Small intestine (tissue), 7 donors: ENCODE measurements around the gene PDLIM1. TPM values are rescaled to one million over a fixed set of nuclear protein-coding genes. Genes with fewer than 3 reads are reported as not detected.

Experiments
- DNase-seq, 2 donors: peaks; one replicate each; pipeline versions ENCODE4 v3.0.0 to v3.0.0-alpha.2; 2013
- FAIRE-seq: peaks from 2 replicates; lab custom pipeline; 2012; peaks lifted over from hg19 to GRCh38; lab: Jason Lieb, UNC
- H3K27ac ChIP-seq, 3 donors: one replicate each; pipeline ENCODE4 v1.5.1; 2013; ENCODE audit warnings: low read length in 2 of 3, mild to moderate bottlenecking in 2 of 3, control low read depth in 1 of 3, inconsistent platforms in 1 of 3, low read depth in 1 of 3, moderate library complexity in 1 of 3
- H3K27me3 ChIP-seq, 3 donors: one replicate each; pipeline ENCODE4 v1.6.1; 2013; ENCODE audit warnings: low read length in 3 of 3, inconsistent platforms in 1 of 3; ENCODE audit not compliant: control insufficient read depth in 3 of 3, insufficient read depth in 3 of 3
- H3K36me3 ChIP-seq, 3 donors: one replicate each; pipeline ENCODE4 v1.6.1; 2013; ENCODE audit warnings: low read length in 3 of 3, inconsistent platforms in 1 of 3, low read depth in 1 of 3, mild to moderate bottlenecking in 1 of 3, moderate library complexity in 1 of 3; ENCODE audit not compliant: control insufficient read depth in 3 of 3, insufficient read depth in 2 of 3
- H3K4me1 ChIP-seq, 3 donors: one replicate each; pipeline ENCODE4 v1.6.1; 2013; ENCODE audit warnings: low read length in 2 of 3, inconsistent platforms in 1 of 3, low read depth in 1 of 3, mild to moderate bottlenecking in 1 of 3, moderate library complexity in 1 of 3; ENCODE audit not compliant: control insufficient read depth in 3 of 3, insufficient read depth in 2 of 3
- H3K4me3 ChIP-seq, 3 donors: one replicate each; pipeline ENCODE4 v1.5.1; 2013; ENCODE audit warnings: low read length in 3 of 3, control low read depth in 1 of 3, inconsistent platforms in 1 of 3, low read depth in 1 of 3, mild to moderate bottlenecking in 1 of 3, moderate library complexity in 1 of 3
- H3K9me3 ChIP-seq, 2 donors: one replicate each; pipeline ENCODE4 v1.6.1; 2013; ENCODE audit warnings: low read depth in 1 of 2, low read length in 1 of 2; ENCODE audit not compliant: control insufficient read depth in 2 of 2, insufficient read depth in 1 of 2
- WGBS, 3 donors: extraction: QIAGEN DNeasy Blood & Tissue Kit; methylation state at CpG; one replicate each; pipeline ENCODE4 v1.1.7; 2013; 5-methylcytosine and 5-hydroxymethylcytosine counted together
- polyA plus RNA-seq, 4 donors: library from polyadenylated mRNA; stranded (reverse) in 3 of 4; unstranded in 1 of 4; fragments of 200-250 nt in 3 of 4; fragments of 120-200 nt in 1 of 4; gene quantifications; one replicate each; pipeline versions ENCODE4 v1.2.1 to v1.2.3, GENCODE V29; 2013
- donor health status: healthy with polysubstance abuse.
- donor health status: control.
- donor health status: control.
- donor health status: Bipolar disorder and iron deficiency.
- donor health status: healthy.

Gene PDLIM1
- polyA plus RNA-seq, 4 donors, result 206 to 572 (median 429) TPM

DNA sequence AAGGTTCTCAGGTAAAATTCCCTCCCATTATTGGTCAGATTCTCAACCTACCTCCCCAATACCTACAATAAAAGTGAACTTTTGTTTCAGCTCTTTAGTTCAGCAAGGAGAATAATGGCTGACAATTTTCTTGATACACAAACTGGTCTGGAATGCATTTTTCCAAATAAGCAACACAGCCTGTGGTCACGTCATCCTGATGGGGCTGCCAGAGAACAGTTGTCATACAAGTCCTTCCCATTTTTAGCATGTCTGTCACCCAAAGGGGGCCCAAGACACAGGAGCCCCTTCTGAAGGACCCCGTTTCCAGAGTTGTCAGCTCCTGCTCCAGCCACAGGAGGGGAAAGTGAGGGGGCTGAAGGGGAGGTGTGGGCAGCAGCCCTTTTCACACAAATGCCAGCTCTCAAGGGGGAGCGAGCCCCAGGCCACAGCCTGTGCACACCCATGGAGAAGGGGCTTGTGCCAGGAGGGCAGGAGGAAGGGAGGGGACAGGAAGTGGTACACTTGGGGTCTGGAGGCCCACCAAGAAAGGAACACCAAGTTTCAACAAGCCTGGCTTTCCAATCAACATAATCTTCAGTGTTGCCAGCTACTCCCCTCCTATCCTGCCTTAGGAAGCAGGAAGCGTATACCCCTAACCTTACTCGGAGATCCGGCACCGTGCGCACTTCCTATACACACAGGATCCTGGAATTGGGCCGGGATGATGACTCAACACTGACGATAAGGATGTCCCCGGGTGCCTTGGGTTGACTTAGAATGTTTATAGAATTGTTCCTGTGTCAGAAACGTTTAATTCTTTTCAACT lies 43.4 kb upstream of the PDLIM1 start:
- H3K4me3 ChIP-seq, result no peak overlapping the region
- H3K27ac ChIP-seq, result peak overlapping the region in 2 of 3 donors; percentile 58 to 94
- FAIRE-seq, result no peak
- WGBS, 3 donors, result 60 to 74% (median 70%) methylated on average over 12 of the region's 12 CpGs
- H3K27me3 ChIP-seq, result no peaks in the 10 kb centered on the region
- peak; percentile 15 to 42 for DNase-seq
- no peaks in the 10 kb centered on the region for H3K9me3 ChIP-seq
- peaks cover 0 to 40% (median 0%) of the 10 kb centered on the region in 3 donors for H3K36me3 ChIP-seq
- peaks cover 0 to 8% (median 0%) of the 10 kb centered on the region in 3 donors for H3K4me1 ChIP-seq

DNA sequence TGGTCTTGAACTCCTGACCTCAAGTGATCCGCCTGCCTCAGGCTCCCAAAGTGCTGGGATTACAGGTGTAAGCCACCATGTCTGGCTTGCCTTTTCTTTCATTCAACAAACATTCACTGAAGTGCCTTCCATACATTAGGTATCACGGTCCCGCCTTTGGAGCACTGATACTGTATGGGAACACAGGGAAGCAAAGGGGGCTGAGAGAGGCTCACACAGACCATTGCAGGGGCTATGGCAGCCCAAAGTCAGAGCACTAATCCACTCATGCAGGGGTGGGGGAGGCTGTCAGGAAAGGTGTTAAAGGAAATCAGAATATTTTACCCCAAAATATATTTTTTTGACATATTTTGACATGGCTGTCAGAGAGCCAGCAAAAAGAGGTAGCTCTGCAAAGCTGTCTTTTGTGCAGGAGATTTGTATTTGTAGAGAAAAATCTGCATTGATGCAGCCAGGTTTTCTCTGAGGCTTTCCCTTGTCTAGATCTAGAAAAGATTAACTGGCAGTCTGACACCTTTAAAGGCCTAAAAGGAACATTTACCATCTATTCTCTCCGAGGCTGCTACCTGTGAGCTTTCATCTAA lies 42.0 kb upstream of the PDLIM1 start:
- H3K4me1 ChIP-seq, result peaks cover 0 to 8% (median 0%) of the 10 kb centered on the region in 3 donors

DNA sequence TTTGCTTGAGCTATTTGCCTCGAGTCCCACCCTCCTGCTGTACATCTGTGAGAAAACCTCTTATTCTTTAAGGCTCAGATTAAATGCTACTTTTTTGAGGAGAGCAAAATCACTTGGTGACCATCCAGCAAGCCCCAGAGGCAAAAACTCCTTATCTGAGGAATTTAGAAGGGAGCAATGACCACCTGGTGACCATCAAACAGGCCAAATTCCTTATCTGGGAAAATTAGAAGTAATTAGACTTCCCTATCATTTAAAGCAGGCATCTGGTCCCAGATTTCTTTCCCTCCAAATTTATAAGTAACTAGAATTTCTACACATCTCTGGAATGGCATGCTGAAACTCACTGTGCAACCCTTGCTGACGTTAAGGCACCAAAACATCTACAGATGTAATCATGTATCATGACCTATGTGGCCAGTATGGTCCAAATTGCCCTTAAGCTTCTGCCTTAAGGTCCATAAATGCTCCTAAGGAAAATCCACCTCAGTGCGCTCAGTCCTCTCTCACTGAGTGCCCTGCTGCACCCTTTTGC lies 40.9 kb upstream of the PDLIM1 start:
- Histone ChIP-seq H3K27ac (peak overlapping the region in 1 of 3 donors; percentile 24), H3K4me1 (peaks cover 0 to 10% (median 0%) of the 10 kb centered on the region in 3 donors), H3K36me3 (peaks cover 0 to 30% (median 0%) of the 10 kb centered on the region in 3 donors), H3K9me3 (no peaks in the 10 kb centered on the region), H3K4me3 (no peak overlapping the region), H3K27me3 (no peaks in the 10 kb centered on the region)
- WGBS, 3 donors, result 85 to 92% (median 85%) methylated on average over 3 of the region's 3 CpGs
- FAIRE-seq (no peak), DNase-seq (no peak)

More for the DNA sequence above, 42.0 kb upstream of the PDLIM1 start:
- no peak for FAIRE-seq
- DNase-seq, result no peak
- Histone ChIP-seq H3K9me3 (no peaks in the 10 kb centered on the region), H3K27ac (no peak overlapping the region), H3K27me3 (no peaks in the 10 kb centered on the region), H3K4me3 (no peak overlapping the region), H3K36me3 (peaks cover 0 to 35% (median 0%) of the 10 kb centered on the region in 3 donors)
- WGBS, 3 donors, result 93 to 95% (median 93%) methylated on average over 4 of the region's 4 CpGs

DNA sequence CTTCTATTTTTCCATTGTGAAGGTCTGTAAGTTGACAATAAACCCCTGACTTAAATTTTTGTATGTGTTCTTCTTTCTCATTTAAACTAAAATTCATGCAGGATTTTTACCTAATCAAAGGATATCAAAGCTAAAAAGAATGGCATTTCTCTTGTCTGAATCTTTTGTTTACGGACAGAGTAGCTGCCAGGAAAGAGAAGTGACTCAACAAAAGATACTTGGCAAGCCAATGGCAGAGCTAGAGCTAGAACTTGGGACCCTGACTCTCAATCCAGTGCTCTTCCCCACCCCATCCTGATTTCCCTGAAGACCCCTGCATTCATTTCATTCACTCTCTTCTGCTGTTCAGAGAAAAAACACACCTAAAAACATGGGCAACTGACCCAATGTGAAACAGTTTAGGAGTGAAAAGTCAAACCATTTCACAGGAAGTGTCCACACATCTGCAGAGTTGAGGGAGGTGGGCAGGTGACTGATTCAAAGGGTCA lies 40.2 kb upstream of the PDLIM1 start:
- Histone ChIP-seq H3K4me3 (no peak overlapping the region), H3K36me3 (peaks cover 0 to 24% (median 0%) of the 10 kb centered on the region in 3 donors), H3K27me3 (no peaks in the 10 kb centered on the region), H3K27ac (peak overlapping the region in 1 of 3 donors; percentile 24), H3K9me3 (no peaks in the 10 kb centered on the region), H3K4me1 (peaks cover 2 to 10% (median 2%) of the 10 kb centered on the region in 3 donors)
- no peak for FAIRE-seq
- no peak for DNase-seq
- WGBS, 3 donors, result 91 to 100% (median 96%) methylated on average over 1 of the region's 1 CpG

GRCh38 chr10:95329296-95329695 lies 38.5 kb upstream of the PDLIM1 start:
- DNase-seq (no peak), FAIRE-seq (no peak)
- H3K4me3 ChIP-seq, result no peak overlapping the region
- peaks cover 0 to 17% (median 0%) of the 10 kb centered on the region in 3 donors for H3K36me3 ChIP-seq
- WGBS, 3 donors, result 87 to 93% (median 92%) methylated on average over 9 of the region's 9 CpGs
- H3K4me1 ChIP-seq, result peaks cover 2 to 6% (median 4%) of the 10 kb centered on the region in 3 donors
- no peaks in the 10 kb centered on the region for H3K27me3 ChIP-seq
- peak overlapping the region in 1 of 3 donors; percentile 11 for H3K27ac ChIP-seq
- H3K9me3 ChIP-seq, result no peaks in the 10 kb centered on the region

DNA sequence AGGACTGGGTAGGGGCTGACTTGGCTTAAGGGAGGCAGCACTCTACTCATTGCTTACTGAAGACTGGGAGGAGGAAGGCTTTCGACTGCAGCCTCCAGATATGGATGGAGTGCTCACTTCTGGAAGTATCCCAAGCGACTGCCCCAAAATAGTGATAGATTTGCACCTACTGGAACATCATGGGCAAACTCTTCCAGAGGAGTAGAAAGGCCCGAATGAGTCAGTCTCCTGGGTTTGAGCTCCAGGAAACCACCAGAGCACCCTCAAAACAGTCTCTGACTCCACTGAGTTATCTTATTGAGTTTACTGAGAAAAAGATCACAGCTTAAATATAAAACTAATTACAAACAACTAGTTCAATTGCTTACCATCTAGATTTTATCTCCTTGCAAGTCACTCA lies 37.2 kb upstream of the PDLIM1 start:
- H3K27ac ChIP-seq, result peak overlapping the region in 2 of 3 donors; percentile 30 to 69
- H3K27me3 ChIP-seq, result no peaks in the 10 kb centered on the region
- WGBS, 3 donors, result 82 to 84% (median 84%) methylated on average over 3 of the region's 3 CpGs
- peaks cover 2 to 6% (median 3%) of the 10 kb centered on the region in 3 donors for H3K4me1 ChIP-seq
- FAIRE-seq (no peak), DNase-seq (no peak)
- no peaks in the 10 kb centered on the region for H3K9me3 ChIP-seq
- no peak overlapping the region for H3K4me3 ChIP-seq
- H3K36me3 ChIP-seq, result peaks cover 0 to 14% (median 0%) of the 10 kb centered on the region in 3 donors

GRCh38 chr10:95327367-95327766 lies 36.6 kb upstream of the PDLIM1 start:
- Histone ChIP-seq H3K9me3 (no peaks in the 10 kb centered on the region), H3K4me1 (peaks cover 2 to 6% (median 3%) of the 10 kb centered on the region in 3 donors), H3K36me3 (peaks cover 0 to 17% (median 0%) of the 10 kb centered on the region in 3 donors), H3K27ac (peak overlapping the region in 2 of 3 donors; percentile 30 to 69), H3K4me3 (no peak overlapping the region), H3K27me3 (no peaks in the 10 kb centered on the region)
- peak; percentile 43 to 77 for DNase-seq
- FAIRE-seq, result no peak
- 18 to 43% (median 32%) methylated on average over 5 of the region's 5 CpGs for WGBS, 3 donors

DNA sequence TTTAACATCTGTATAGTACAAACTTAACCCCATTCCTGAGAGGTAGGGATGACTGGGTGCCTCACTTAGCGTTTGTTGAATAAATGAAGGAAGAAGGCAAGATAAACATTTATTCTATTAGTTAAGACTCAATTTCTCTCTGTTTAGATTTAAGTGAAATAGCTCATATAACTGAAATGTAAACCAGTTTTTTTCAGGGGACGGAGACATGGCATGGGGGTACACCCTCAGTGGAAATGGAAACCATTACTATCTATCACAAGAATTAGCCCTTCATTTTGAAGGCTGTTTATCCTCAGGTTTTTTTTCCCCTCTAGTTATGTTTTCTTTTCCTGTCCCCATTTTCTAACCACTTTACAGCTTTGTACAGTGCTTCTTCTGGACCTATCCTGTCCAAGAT lies 35.6 kb upstream of the PDLIM1 start:
- FAIRE-seq (no peak), DNase-seq (no peak)
- Histone ChIP-seq H3K4me1 (peaks cover 2 to 6% (median 3%) of the 10 kb centered on the region in 3 donors), H3K4me3 (no peak overlapping the region), H3K9me3 (no peaks in the 10 kb centered on the region), H3K27ac (no peak overlapping the region), H3K36me3 (peaks cover 0 to 20% (median 0%) of the 10 kb centered on the region in 3 donors), H3K27me3 (no peaks in the 10 kb centered on the region)
- 77 to 87% (median 85%) methylated on average over 2 of the region's 2 CpGs for WGBS, 3 donors
